ENCODE results near the gene HAO2. TPM values are rescaled to one million over a fixed set of nuclear protein-coding genes. Genes with fewer than 3 reads are reported as not detected.

The HAO2 gene
- total RNA-seq, 2 donors from 2014 or later = not detected

GRCh38 chr1:119438761-119439160, 70.2 kb downstream of the HAO2 start:
- no peak for DNase-seq
- TF ChIP-seq CTCF (IDR thresholded peaks at IDR 0.05) (no peak), POLR2A (IDR thresholded peaks at IDR 0.05) (no peak)
- intact Hi-C loops (cut with DNase I) = no loop called here
- no peaks in the 10 kb centered on the region for H3K27me3 ChIP-seq
- H3K27ac ChIP-seq = no peak overlapping the region
- H3K4me1 ChIP-seq = no peaks in the 10 kb centered on the region
- no peak overlapping the region for H3K4me3 ChIP-seq
- H3K36me3 ChIP-seq (replicated peaks in 1 of 2; ENCODE audit: insufficient read depth in 1 of 2, low read depth in 2 of 2) = no peaks in the 10 kb centered on the region
- WGBS, 2 donors = 47 to 51% methylated on average over 2 of the region's 2 CpGs
- ATAC-seq = no peak
- no peaks in the 10 kb centered on the region for H3K9me3 ChIP-seq

GRCh38 chr1:119440721-119441307, 72.2 kb downstream of the HAO2 start:
- intact Hi-C loops (cut with DNase I) = no loop called here
- Histone ChIP-seq H3K27me3 (no peaks in the 10 kb centered on the region), H3K27ac (no peak overlapping the region), H3K9me3 (no peaks in the 10 kb centered on the region), H3K4me3 (no peak overlapping the region), H3K36me3 (replicated peaks in 1 of 2; ENCODE audit: insufficient read depth in 1 of 2, low read depth in 2 of 2) (no peaks in the 10 kb centered on the region), H3K4me1 (no peaks in the 10 kb centered on the region)
- WGBS, 2 donors = 65 to 70% methylated on average over 8 of the region's 8 CpGs
- TF ChIP-seq CTCF (IDR thresholded peaks at IDR 0.05) = no peak
- no peak for TF ChIP-seq POLR2A (IDR thresholded peaks at IDR 0.05)
- no peak for ATAC-seq
- DNase-seq = no peak

GRCh38 chr1:119442756-119443155, 74.2 kb downstream of the HAO2 start:
- Histone ChIP-seq H3K4me1 (no peaks in the 10 kb centered on the region), H3K4me3 (no peak overlapping the region), H3K27me3 (no peaks in the 10 kb centered on the region), H3K9me3 (no peaks in the 10 kb centered on the region), H3K36me3 (replicated peaks in 1 of 2; ENCODE audit: insufficient read depth in 1 of 2, low read depth in 2 of 2) (no peaks in the 10 kb centered on the region), H3K27ac (no peak overlapping the region)
- ATAC-seq (no peak), DNase-seq (no peak)
- intact Hi-C loops (cut with DNase I) = no loop called here
- no peak for TF ChIP-seq POLR2A (IDR thresholded peaks at IDR 0.05)
- TF ChIP-seq CTCF (IDR thresholded peaks at IDR 0.05) = no peak
- WGBS, 2 donors = 42 to 62% methylated on average over 6 of the region's 6 CpGs

Small RNA genes lying within 50 kb of the gene (small RNA-seq; reads per million reads assigned to genes)
- not detected for gene RNU1-75P

Other genes with a start within 250 kb of the HAO2 start
- 10 to 100 TPM in 1 of 2 donors, 1 to 10 TPM in 1; 4.9 to 11.7 TPM for gene WARS2, start 228.1 kb upstream of the HAO2 start, total RNA-seq
- gene HSD3B2, start 46.4 kb downstream of the HAO2 start, total RNA-seq = not detected
- gene HSD3B1, start 138.4 kb downstream of the HAO2 start, total RNA-seq = not detected